H1 (cell line): ENCODE measurements around the gene PKP3. TPM values are rescaled to one million over a fixed set of nuclear protein-coding genes. Genes with fewer than 3 reads are reported as not detected.

ENCODE experiments used
- CTCF ChIA-PET: fragments of 300-600 bp; sonication (Branson Sonifier 250); formaldehyde crosslinking; loops from one replicate; lab custom pipeline; 2021; ENCODE audit not compliant: partially characterized antibody; lab: Charles Lee
- POLR2A ChIA-PET: fragments of 300-600 bp; sonication (Branson Sonifier 250); formaldehyde crosslinking; loops from one replicate; lab custom pipeline; 2021; ENCODE audit warnings: inconsistent platforms; ENCODE audit not compliant: partially characterized antibody; lab: Charles Lee
- DNase-seq, 2 experiments: peaks; one replicate each; pipeline versions ENCODE4 v3.0.0 to v3.0.0-alpha.2; 2010 to 2022; ENCODE audit warnings: low spot score in 2 of 2, low read depth in 1 of 2, mixed read lengths in 1 of 2
- FAIRE-seq: peaks from 2 replicates; lab custom pipeline; 2011; peaks lifted over from hg19 to GRCh38; lab: Jason Lieb, UNC
- H2AFZ ChIP-seq: 2 replicates; pipeline ENCODE4 v1.8.1; 2012; ENCODE audit warnings: low read length, inconsistent platforms
- H2AK5ac ChIP-seq: 2 replicates; pipeline ENCODE4 v1.6.1; 2013; ENCODE audit warnings: low read depth, low read length
- H2BK120ac ChIP-seq: replicated peaks from 2 replicates; pipeline ENCODE3; 2013; ENCODE audit warnings: low read depth, low read length, inconsistent platforms
- H2BK12ac ChIP-seq: 2 replicates; pipeline ENCODE4 v1.6.1; 2013; ENCODE audit warnings: low read depth, low read length
- H2BK15ac ChIP-seq: 2 replicates; pipeline ENCODE4 v1.6.1; 2013; ENCODE audit warnings: low read length
- H2BK20ac ChIP-seq: 2 replicates; pipeline ENCODE4 v1.6.1; 2013; ENCODE audit warnings: low read length
- H2BK5ac ChIP-seq: 2 replicates; pipeline ENCODE4 v1.6.1; 2013; ENCODE audit warnings: low read depth, low read length
- H3K14ac ChIP-seq: 2 replicates; pipeline ENCODE4 v1.6.1; 2013; ENCODE audit warnings: inconsistent platforms; ENCODE audit not compliant: insufficient read length
- H3K18ac ChIP-seq: 2 replicates; pipeline ENCODE4 v1.6.1; 2013; ENCODE audit warnings: low read length; ENCODE audit errors: extremely low read depth
- H3K23ac ChIP-seq: 2 replicates; pipeline ENCODE4 v1.6.1; 2013; ENCODE audit warnings: inconsistent platforms; ENCODE audit not compliant: insufficient read length
- H3K23me2 ChIP-seq: 2 replicates; pipeline ENCODE4 v1.6.1; 2013; ENCODE audit warnings: low read depth, low read length
- H3K27ac ChIP-seq: 2 replicates; pipeline ENCODE4 v1.6.1; 2011; ENCODE audit warnings: low read depth, low read length, inconsistent platforms
- H3K27me3 ChIP-seq, 4 experiments: replicated peaks in 1 of 4; 1 replicate in 1 of 4; 2 replicates in 3 of 4; pipeline versions ENCODE4 v1.6.1 to v1.8.1; 2011 to 2013; ENCODE audit warnings: low read length in 3 of 4, mild to moderate bottlenecking in 3 of 4, inconsistent platforms in 2 of 4, mixed read lengths in 2 of 4, moderate library complexity in 1 of 4; ENCODE audit not compliant: control insufficient read depth in 3 of 4, insufficient read depth in 3 of 4; ENCODE audit errors: extremely low read depth in 1 of 4
- H3K36me3 ChIP-seq, 4 experiments: 2 replicates each; pipeline versions ENCODE4 v1.6.1 to v1.8.1; 2011 to 2013; ENCODE audit warnings: mild to moderate bottlenecking in 4 of 4, low read length in 3 of 4, moderate library complexity in 2 of 4, control low read depth in 1 of 4, inconsistent platforms in 1 of 4; ENCODE audit not compliant: insufficient read depth in 4 of 4, control insufficient read depth in 2 of 4
- H3K4ac ChIP-seq: replicated peaks from 2 replicates; pipeline ENCODE3; 2013; ENCODE audit warnings: low read length, low read depth, mixed read lengths, inconsistent platforms; ENCODE audit not compliant: insufficient read length
- H3K4me1 ChIP-seq, 4 experiments: replicated peaks in 1 of 4; 1 replicate in 1 of 4; 2 replicates in 3 of 4; pipeline versions ENCODE4 v1.6.1 to v1.8.1; 2011 to 2013; ENCODE audit warnings: low read length in 3 of 4, inconsistent platforms in 2 of 4, mixed read lengths in 1 of 4; ENCODE audit not compliant: insufficient read depth in 4 of 4, control insufficient read depth in 3 of 4
- H3K4me2 ChIP-seq, 2 experiments: 2 replicates each; pipeline versions ENCODE4 v1.6.1 to v1.8.1; 2011 to 2013; ENCODE audit warnings: low read depth in 2 of 2, low read length in 2 of 2, control low read depth in 1 of 2, inconsistent platforms in 1 of 2, mild to moderate bottlenecking in 1 of 2; ENCODE audit not compliant: insufficient read depth in 1 of 2
- H3K4me3 ChIP-seq, 4 experiments: fragments of 200-600, 300-600 bp in 1 of 4; sonication (generic), shearing (Covaris generic), sonication (Bioruptor Twin) in 1 of 4; 2 replicates each; pipeline versions ENCODE4 v1.5.1 to v1.8.1; 2011 to 2016; ENCODE audit warnings: low read length in 4 of 4, low read depth in 3 of 4, control low read depth in 2 of 4, inconsistent platforms in 2 of 4, mild to moderate bottlenecking in 2 of 4, mixed read lengths in 1 of 4, moderate library complexity in 1 of 4; ENCODE audit not compliant: insufficient read depth in 2 of 4; ENCODE audit errors: extremely low read depth in 1 of 4
- H3K56ac ChIP-seq: replicated peaks from 2 replicates; pipeline ENCODE3; 2013; ENCODE audit warnings: low read depth, mild to moderate bottlenecking, mixed read lengths, low read length, inconsistent platforms; ENCODE audit not compliant: insufficient read length
- H3K79me1 ChIP-seq: 2 replicates; pipeline ENCODE4 v1.6.1; 2013; ENCODE audit warnings: low read depth, low read length, control low read depth
- H3K79me2 ChIP-seq, 2 experiments: 2 replicates each; pipeline versions ENCODE4 v1.6.1 to v1.8.1; 2012 to 2013; ENCODE audit warnings: low read length in 2 of 2, mild to moderate bottlenecking in 2 of 2, inconsistent platforms in 1 of 2; ENCODE audit not compliant: insufficient read depth in 2 of 2, control insufficient read depth in 1 of 2
- H3K9ac ChIP-seq, 4 experiments: replicated peaks in 1 of 4; 1 replicate in 1 of 4; 2 replicates in 3 of 4; pipeline versions ENCODE4 v1.6.1 to v1.8.1; 2011 to 2013; ENCODE audit warnings: low read depth in 3 of 4, low read length in 3 of 4, control low read depth in 2 of 4, mild to moderate bottlenecking in 2 of 4, moderate library complexity in 2 of 4, inconsistent platforms in 1 of 4; ENCODE audit errors: extremely low read depth in 1 of 4
- H3K9me3 ChIP-seq, 2 experiments: 2 replicates each; pipeline versions ENCODE4 v1.6.1 to v1.8.1; 2012 to 2013; ENCODE audit warnings: mild to moderate bottlenecking in 2 of 2, moderate library complexity in 2 of 2, control low read depth in 1 of 2, inconsistent platforms in 1 of 2, low read depth in 1 of 2, low read length in 1 of 2, mixed read lengths in 1 of 2; ENCODE audit not compliant: insufficient read depth in 2 of 2
- H4K20me1 ChIP-seq, 2 experiments: replicated peaks in 1 of 2; 2 replicates each; pipeline versions ENCODE3 to v1.8.1; 2011 to 2013; ENCODE audit warnings: inconsistent platforms in 2 of 2, low read length in 2 of 2, mild to moderate bottlenecking in 1 of 2; ENCODE audit not compliant: insufficient read depth in 2 of 2, control insufficient read depth in 1 of 2
- H4K5ac ChIP-seq: 2 replicates; pipeline ENCODE4 v1.6.1; 2013; ENCODE audit warnings: low read length, low read depth, mixed read lengths, inconsistent platforms; ENCODE audit not compliant: insufficient read length
- H4K8ac ChIP-seq: 2 replicates; pipeline ENCODE4 v1.8.0; 2013; ENCODE audit warnings: mild to moderate bottlenecking, moderate library complexity, low read length, inconsistent platforms; ENCODE audit not compliant: insufficient read depth; ENCODE audit errors: extremely low read depth
- H4K91ac ChIP-seq: replicated peaks from 2 replicates; pipeline ENCODE3; 2013; ENCODE audit warnings: low read length, mixed read lengths, inconsistent platforms; ENCODE audit not compliant: insufficient read length
- BACH1 ChIP-seq: IDR thresholded peaks from 2 replicates; pipeline ENCODE4 v1.6.1; 2012; ENCODE audit warnings: low read length, improper control_type of control experiment
- CEBPB ChIP-seq: IDR thresholded peaks from 2 replicates; pipeline ENCODE4 v1.6.1; 2012; ENCODE audit warnings: low read depth, low read length
- CHD2 ChIP-seq: IDR thresholded peaks from 2 replicates; pipeline ENCODE4 v1.6.1; 2012; ENCODE audit warnings: low read length, improper control_type of control experiment
- CTCF ChIP-seq, 3 experiments: IDR thresholded peaks; 1 replicate in 2 of 3; 2 replicates in 1 of 3; pipeline versions ENCODE4 v1.5.1 to v1.6.1; 2011; ENCODE audit warnings: low read length in 3 of 3, mild to moderate bottlenecking in 3 of 3, inconsistent platforms in 2 of 3, low read depth in 1 of 3, moderate library complexity in 1 of 3; ENCODE audit not compliant: insufficient read depth in 1 of 3; ENCODE audit errors: control extremely low read depth in 1 of 3
- KDM1A ChIP-seq: fragments of 200-600, 300-600 bp; sonication (generic); IDR thresholded peaks from 2 replicates; pipeline ENCODE4 v1.7.1; 2016; ENCODE audit warnings: mild to moderate bottlenecking, low read length, borderline replicate concordance
- MAX ChIP-seq: IDR thresholded peaks from 2 replicates; pipeline ENCODE4 v1.6.1; 2012; ENCODE audit warnings: inconsistent platforms
- NRF1 ChIP-seq: IDR thresholded peaks from 2 replicates; pipeline ENCODE4 v1.6.1; 2011; ENCODE audit warnings: mild to moderate bottlenecking, low read depth, low read length, improper control_type of control experiment
- POU5F1 ChIP-seq: IDR thresholded peaks from 2 replicates; pipeline ENCODE4 v1.6.1; 2011; ENCODE audit warnings: low read depth, mild to moderate bottlenecking, low read length, moderate library complexity
- TEAD4 ChIP-seq: IDR thresholded peaks from 2 replicates; pipeline ENCODE4 v1.6.1; 2012; ENCODE audit warnings: low read depth, low read length, inconsistent platforms, mixed read lengths
- WGBS, 2 experiments: shearing (Covaris generic) in 1 of 2; methylation state at CpG; one replicate each; pipeline versions ENCODE4 v1.1.6 to v1.1.7; 2013 to 2015; ENCODE audit warnings: low lambda C conversion rate in 2 of 2, mixed read lengths in 2 of 2, inconsistent platforms in 1 of 2, low coverage in 1 of 2, missing lambda C conversion rate in 1 of 2; ENCODE audit not compliant: insufficient replicate concordance in 2 of 2, insufficient coverage in 1 of 2, insufficient read length in 1 of 2; ENCODE audit errors: extremely low coverage in 1 of 2, missing lambda C conversion rate in 1 of 2; 5-methylcytosine and 5-hydroxymethylcytosine counted together
- polyA plus RNA-seq, 7 experiments: library from polyadenylated mRNA; depleted of rRNA in 3 of 7; stranded (reverse) in 5 of 7; unstranded in 2 of 7; fragments of >200 nt in 5 of 7; fragments of 200-250 nt in 2 of 7; gene quantifications; 1 replicate in 5 of 7; 2 replicates in 1 of 7; 4 replicates in 1 of 7; pipeline versions ENCODE4 v1.2.1 to v1.2.3, GENCODE V29; 2011 to 2013; ENCODE audit warnings: missing spikeins in 2 of 7, mixed read lengths in 2 of 7
- total RNA-seq: library from RNA; stranded (reverse); fragmentation: NEBNext Ultra II Directional; extraction: Animal tissue kit (Norgen Biotek cat#: 25700); gene quantifications from 2 replicates; pipeline ENCODE4 v1.2.1, GENCODE V29; 2021

PKP3 gene
- total and polyA plus RNA-seq, 2 of the 8 experiments (the other 6 are each of a cell fraction or from before 2014, with no cell fraction given), result 16.7 to 28.7 TPM

GRCh38 chr11:372809-373715, 20.9 kb upstream of the PKP3 start:
- Histone ChIP-seq H3K4ac (no peak overlapping the region), H3K9ac (no peak overlapping the region), H3K27me3 (no peaks in the 10 kb centered on the region), H3K23me2 (peaks cover 3% of the 10 kb centered on the region; the same call in 1 of the 2 replicates), H3K27ac (no peak overlapping the region), H3K18ac (no peak overlapping the region), H3K56ac (no peak overlapping the region), H3K4me1 (peaks cover 0 to 10% (median 5%) of the 10 kb centered on the region in 4 experiments; a peak in 6 of 7 replicates), H3K79me1 (peaks cover 7% of the 10 kb centered on the region), H3K4me3 (no peak overlapping the region), H2AFZ (no peak overlapping the region), H2BK120ac (no peak overlapping the region), H2BK15ac (no peak overlapping the region), H3K4me2 (no peak overlapping the region), H2AK5ac (no peak overlapping the region), H4K8ac (no peak overlapping the region), H2BK5ac (no peak overlapping the region), H4K20me1 (peaks cover 0 to 4% of the 10 kb centered on the region in 2 experiments), H3K36me3 (peaks cover 11 to 42% (median 16%) of the 10 kb centered on the region in 4 experiments; a peak in 7 of 8 replicates), H4K91ac (no peak overlapping the region), H2BK12ac (no peak overlapping the region), H4K5ac (no peak overlapping the region), H3K79me2 (peaks cover 0 to 15% of the 10 kb centered on the region in 2 experiments; a peak in 1 of 4 replicates), H3K14ac (no peak overlapping the region), H2BK20ac (no peak overlapping the region), H3K9me3 (no peaks in the 10 kb centered on the region), H3K23ac (no peak overlapping the region)
- DNase-seq (no peak), FAIRE-seq (no peak)
- POLR2A ChIA-PET, result interaction anchor here (1.0 to 2.1 kb wide), 3 partner anchors 10 to 31 kb away, joined by 3 to 6 read pairs (median 5); no protein-coding TSS in a partner anchor
- 92% methylated on average over 27 of the region's 41 CpGs; no CpG with 5 or more reads in 1 of the 2 experiments for WGBS, 2 experiments
- CTCF ChIA-PET, result interaction anchor here (1.0 to 1.4 kb wide), 2 partner anchors 9 to 75 kb away, joined by 3 to 4 read pairs; no protein-coding TSS in a partner anchor
- TF ChIP-seq MAX, result no peak
- no peak for TF ChIP-seq CEBPB
- no peak for TF ChIP-seq KDM1A
- TF ChIP-seq CHD2, result no peak
- TF ChIP-seq BACH1, result no peak
- TF ChIP-seq NRF1, result no peak
- TF ChIP-seq POU5F1, result no peak
- TF ChIP-seq TEAD4, result no peak
- TF ChIP-seq CTCF (IDR thresholded peaks at IDR 0.05; ENCODE audit: control extremely low read depth in 1 of 3, insufficient read depth in 1 of 3, low read depth in 1 of 3, low read length in 3 of 3), result no peak
